Astrocyte (in vitro differentiated cells and primary cell): Measurements from ENCODE around the gene PACRGL.

Experiments
- EZH2 ChIP-seq: IDR thresholded peaks from 2 replicates; pipeline ENCODE4 v1.6.1; 2012; ENCODE audit warnings: mild to moderate bottlenecking, low read length, inconsistent platforms; ENCODE audit not compliant: insufficient read depth
- TF ChIP-seq, protein P1 (sequence below): IDR thresholded peaks from 2 replicates; pipeline ENCODE4 v1.5.1; 2011; ENCODE audit warnings: low read depth, mild to moderate bottlenecking, inconsistent platforms, low read length, moderate library complexity; ENCODE audit not compliant: insufficient read depth

DNA sequence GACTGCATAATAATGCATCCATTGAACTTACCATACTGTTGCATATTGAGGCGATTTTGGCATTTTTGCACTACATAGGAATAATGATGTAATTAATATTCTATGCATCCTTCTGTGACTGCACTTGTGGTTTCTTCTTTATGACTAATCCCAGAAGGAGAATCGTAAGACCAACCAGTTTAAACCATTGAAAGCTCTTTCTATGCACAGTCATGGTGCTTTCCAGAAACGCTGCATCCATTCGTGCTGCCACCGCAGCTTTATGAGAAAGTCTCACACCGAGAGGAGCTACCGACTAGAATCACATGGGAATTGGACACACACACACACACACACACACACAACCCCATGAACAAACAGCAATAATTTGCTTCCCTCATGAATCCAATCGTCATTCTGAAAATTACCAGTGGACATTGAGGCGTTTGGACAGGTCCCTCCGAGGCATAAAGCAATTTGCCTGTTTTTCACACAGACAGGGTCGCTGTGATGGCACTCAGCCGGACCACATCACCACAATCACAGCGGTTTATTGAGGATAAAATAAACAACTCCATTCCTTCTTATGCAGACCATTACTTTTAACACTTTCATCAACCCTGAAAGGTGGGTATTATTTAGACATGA lies 64.2 kb downstream of the PACRGL start:
- TF ChIP-seq, protein P1, sequence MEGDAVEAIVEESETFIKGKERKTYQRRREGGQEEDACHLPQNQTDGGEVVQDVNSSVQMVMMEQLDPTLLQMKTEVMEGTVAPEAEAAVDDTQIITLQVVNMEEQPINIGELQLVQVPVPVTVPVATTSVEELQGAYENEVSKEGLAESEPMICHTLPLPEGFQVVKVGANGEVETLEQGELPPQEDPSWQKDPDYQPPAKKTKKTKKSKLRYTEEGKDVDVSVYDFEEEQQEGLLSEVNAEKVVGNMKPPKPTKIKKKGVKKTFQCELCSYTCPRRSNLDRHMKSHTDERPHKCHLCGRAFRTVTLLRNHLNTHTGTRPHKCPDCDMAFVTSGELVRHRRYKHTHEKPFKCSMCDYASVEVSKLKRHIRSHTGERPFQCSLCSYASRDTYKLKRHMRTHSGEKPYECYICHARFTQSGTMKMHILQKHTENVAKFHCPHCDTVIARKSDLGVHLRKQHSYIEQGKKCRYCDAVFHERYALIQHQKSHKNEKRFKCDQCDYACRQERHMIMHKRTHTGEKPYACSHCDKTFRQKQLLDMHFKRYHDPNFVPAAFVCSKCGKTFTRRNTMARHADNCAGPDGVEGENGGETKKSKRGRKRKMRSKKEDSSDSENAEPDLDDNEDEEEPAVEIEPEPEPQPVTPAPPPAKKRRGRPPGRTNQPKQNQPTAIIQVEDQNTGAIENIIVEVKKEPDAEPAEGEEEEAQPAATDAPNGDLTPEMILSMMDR = no peak
- TF ChIP-seq EZH2 = no peak
